ENCODE data around the gene NDUFAF4. TPM values are rescaled to one million over a fixed set of nuclear protein-coding genes. Genes with fewer than 3 reads are reported as not detected.

NDUFAF4 gene
- 10 to 100 TPM; 35.3 to 48.2 TPM for total RNA-seq

GRCh38 chr6:96897396-96898240 lies at the start of gene NDUFAF4:
NDUFAF4 (minus strand) TSS chr6:96897891; CDS start chr6:96897801, 90 bp downstream.
- Histone ChIP-seq H3K4me1 (no peaks in the 10 kb centered on the region), H3K27ac (peak within 1 kb of the TSS; percentile 80), H3K9ac (ENCODE audit: low read depth in 2 of 2, low read length in 2 of 2) (peak within 1 kb of the TSS; percentile 84 to 90), H3K4me3 (peak within 1 kb of the TSS; percentile 60), H3K36me3 (peaks cover 6% of the 10 kb centered on the region), H3K27me3 (no peaks in the 10 kb centered on the region), H3K9me3 (no peaks in the 10 kb centered on the region)
- intact Hi-C loops (cut with DNase I), result loop anchor here (10.0 kb wide), 1 partner anchor 373 kb away; the partner anchor contains the start of gene UFL1
- peak; percentile 88 for TF ChIP-seq CTCF (IDR thresholded peaks at IDR 0.05)
- peak; percentile 98 for DNase-seq

- Histone ChIP-seq H3K4me1 (no peaks in the 10 kb centered on the region), H3K4me3 (no peak overlapping the region), H3K36me3 (no peaks in the 10 kb centered on the region), H3K9ac (ENCODE audit: low read depth in 2 of 2, low read length in 2 of 2) (no peak overlapping the region), H3K27me3 (no peaks in the 10 kb centered on the region), H3K9me3 (no peaks in the 10 kb centered on the region), H3K27ac (no peak overlapping the region)
- no peak for DNase-seq
- intact Hi-C loops (cut with DNase I), result no loop called here
- TF ChIP-seq CTCF (IDR thresholded peaks at IDR 0.05), result no peak
Measured at GRCh38 chr6:96947055-96947454, 49.4 kb upstream of the NDUFAF4 start.

- H3K9me3 ChIP-seq, result no peaks in the 10 kb centered on the region
- H3K27me3 ChIP-seq, result no peaks in the 10 kb centered on the region
- intact Hi-C loops (cut with DNase I), result no loop called here
- H3K36me3 ChIP-seq, result no peaks in the 10 kb centered on the region
- no peak overlapping the region for H3K9ac ChIP-seq (ENCODE audit: low read depth in 2 of 2, low read length in 2 of 2)
- no peak for TF ChIP-seq CTCF (IDR thresholded peaks at IDR 0.05)
- no peak overlapping the region for H3K27ac ChIP-seq
- no peak for DNase-seq
- no peaks in the 10 kb centered on the region for H3K4me1 ChIP-seq
- no peak overlapping the region for H3K4me3 ChIP-seq
Measured at GRCh38 chr6:96943555-96944215, 46.0 kb upstream of the NDUFAF4 start.

GRCh38 chr6:96942676-96943075 lies 45.0 kb upstream of the NDUFAF4 start:
- no peak for TF ChIP-seq CTCF (IDR thresholded peaks at IDR 0.05)
- H3K9me3 ChIP-seq, result no peaks in the 10 kb centered on the region
- H3K4me3 ChIP-seq, result no peak overlapping the region
- intact Hi-C loops (cut with DNase I), result no loop called here
- no peaks in the 10 kb centered on the region for H3K36me3 ChIP-seq
- no peak overlapping the region for H3K27ac ChIP-seq
- no peaks in the 10 kb centered on the region for H3K27me3 ChIP-seq
- H3K4me1 ChIP-seq, result no peaks in the 10 kb centered on the region
- no peak for DNase-seq
- H3K9ac ChIP-seq (ENCODE audit: low read depth in 2 of 2, low read length in 2 of 2), result no peak overlapping the region

- intact Hi-C loops (cut with DNase I), result no loop called here
- no peak for TF ChIP-seq CTCF (IDR thresholded peaks at IDR 0.05)
- no peaks in the 10 kb centered on the region for H3K4me1 ChIP-seq
- no peak overlapping the region for H3K4me3 ChIP-seq
- H3K27me3 ChIP-seq, result no peaks in the 10 kb centered on the region
- no peaks in the 10 kb centered on the region for H3K36me3 ChIP-seq
- no peak overlapping the region for H3K9ac ChIP-seq (ENCODE audit: low read depth in 2 of 2, low read length in 2 of 2)
- DNase-seq, result no peak
- no peaks in the 10 kb centered on the region for H3K9me3 ChIP-seq
- no peak overlapping the region for H3K27ac ChIP-seq
Measured at GRCh38 chr6:96940322-96940721, 42.6 kb upstream of the NDUFAF4 start.

Data from colonic mucosa (tissue), 4 donors.